ENCODE data around the gene BCL7A. TPM values are rescaled to one million over a fixed set of nuclear protein-coding genes. Genes with fewer than 3 reads are reported as not detected.

The BCL7A gene
- total and polyA plus RNA-seq, 12 donors, result 3.4 to 25.7 (median 15.4) TPM

- DNase-seq (no peak), ATAC-seq (no peak)
- TF ChIP-seq CTCF (IDR thresholded peaks at IDR 0.05), result no peak
- Histone ChIP-seq H3K4me3 (peak overlapping the region in 6 of 10 donors; percentile 69 to 89 (median 83)), H3K9me3 (no peaks in the 10 kb centered on the region), H3K4me1 (peaks cover 10 to 86% (median 64%) of the 10 kb centered on the region in 9 donors), H3K27me3 (no peaks in the 10 kb centered on the region), H3K36me3 (peaks cover 0 to 32% (median 8%) of the 10 kb centered on the region in 9 donors), H3K27ac (peak overlapping the region in 9 of 10 donors; percentile 52 to 93 (median 88))
- intact Hi-C loops (cut with DNase I), result loop anchor here in 1 of 10 donors (5.0 kb wide), 1 partner anchor 40 kb away; no protein-coding TSS in a partner anchor
- WGBS, 2 donors, result 57 to 68% methylated on average over 6 of the region's 6 CpGs
Observed at GRCh38 chr12:122082621-122083356, 61.1 kb downstream of the BCL7A start.

- H3K27ac ChIP-seq, result no peak overlapping the region
- peaks cover 0 to 39% (median 8%) of the 10 kb centered on the region in 9 donors for H3K36me3 ChIP-seq
- no peak overlapping the region for H3K4me3 ChIP-seq
- ATAC-seq (no peak), DNase-seq (no peak)
- no peaks in the 10 kb centered on the region for H3K9me3 ChIP-seq
- TF ChIP-seq CTCF (IDR thresholded peaks at IDR 0.05), result no peak
- H3K4me1 ChIP-seq, result peaks cover 19 to 96% (median 77%) of the 10 kb centered on the region in 9 donors
- intact Hi-C loops (cut with DNase I), result loop anchor here in 1 of 10 donors (5.0 kb wide), 1 partner anchor 37 kb away; no protein-coding TSS in a partner anchor
- H3K27me3 ChIP-seq, result no peaks in the 10 kb centered on the region
- 88% methylated on average over 13 of the region's 13 CpGs for WGBS, 2 donors
Observed at GRCh38 chr12:122084857-122085405, 63.2 kb downstream of the BCL7A start.

GRCh38 chr12:122085591-122085990 is 63.9 kb downstream of the BCL7A start:
- Histone ChIP-seq H3K27ac (peak overlapping the region in 4 of 10 donors; percentile 24 to 72 (median 54)), H3K36me3 (peaks cover 0 to 39% (median 8%) of the 10 kb centered on the region in 9 donors), H3K4me1 (peaks cover 19 to 96% (median 80%) of the 10 kb centered on the region in 9 donors), H3K27me3 (no peaks in the 10 kb centered on the region), H3K4me3 (no peak overlapping the region), H3K9me3 (no peaks in the 10 kb centered on the region)
- no peak for ATAC-seq
- TF ChIP-seq CTCF (IDR thresholded peaks at IDR 0.05), result no peak
- intact Hi-C loops (cut with DNase I), result no loop called here
- WGBS, 2 donors, result 91 to 93% methylated on average over 5 of the region's 5 CpGs
- DNase-seq, result no peak

GRCh38 chr12:122086116-122086515 is 64.4 kb downstream of the BCL7A start:
- Histone ChIP-seq H3K4me3 (no peak overlapping the region), H3K4me1 (peaks cover 20 to 96% (median 80%) of the 10 kb centered on the region in 9 donors), H3K36me3 (peaks cover 0 to 39% (median 8%) of the 10 kb centered on the region in 9 donors), H3K9me3 (no peaks in the 10 kb centered on the region), H3K27ac (peak overlapping the region in 9 of 10 donors; percentile 11 to 77 (median 48)), H3K27me3 (no peaks in the 10 kb centered on the region)
- TF ChIP-seq CTCF (IDR thresholded peaks at IDR 0.05), result no peak
- 83 to 87% methylated on average over 8 of the region's 8 CpGs for WGBS, 2 donors
- intact Hi-C loops (cut with DNase I), result no loop called here
- DNase-seq (no peak), ATAC-seq (no peak)

All from heart right ventricle (tissue), 16 donors.